PC-3 (cell line): Measurements from ENCODE around the gene REEP2. TPM values are rescaled to one million over a fixed set of nuclear protein-coding genes. Genes with fewer than 3 reads are reported as not detected.

ENCODE experiments used
- ATAC-seq: fragments of 200-7000 bp; cut with Tn5 transposase; 2 replicates; pipeline ENCODE4 v1.9.1; 2020; ENCODE audit warnings: mild to moderate bottlenecking, moderate library complexity
- BruUV-seq: library from RNA; stranded (reverse); fragments of 400-500 nt; replicated peaks from 2 replicates; lab custom pipeline; 2021; lab: Mats Ljungman, UMichigan
- CTCF ChIA-PET: fragments of 300-600 bp; sonication (Branson Sonifier 250); formaldehyde crosslinking; loops from one replicate; lab custom pipeline; 2022; ENCODE audit warnings: antibody characterized with exemption; lab: Charles Lee
- POLR2A ChIA-PET: fragments of 300-600 bp; sonication (Branson Sonifier 250); formaldehyde crosslinking; loops from one replicate; lab custom pipeline; 2022; ENCODE audit warnings: antibody characterized with exemption; ENCODE audit not compliant: unreplicated experiment; lab: Charles Lee
- DNase-seq: peaks from one replicate; pipeline ENCODE4 v3.0.0-alpha.2; 2015
- H2AFZ ChIP-seq: fragments of 300-600 bp; sonication (generic); 2 replicates; pipeline ENCODE4 v1.6.0; 2016; ENCODE audit warnings: antibody characterized with exemption, low read length
- H3F3A ChIP-seq: fragments of 300-600 bp; sonication (generic); one replicate; pipeline ENCODE4 v1.6.0; 2017; ENCODE audit warnings: antibody characterized with exemption, low read length, control low read depth, mild to moderate bottlenecking; ENCODE audit not compliant: unreplicated experiment
- H3K27ac ChIP-seq: fragments of 300-600 bp; sonication (generic); 2 replicates; pipeline ENCODE4 v1.5.1; 2016; ENCODE audit warnings: mild to moderate bottlenecking, low read length
- H3K27me3 ChIP-seq: fragments of 300-600 bp; sonication (generic); 2 replicates; pipeline ENCODE4 v1.6.1; 2016; ENCODE audit warnings: low read length, mixed read lengths
- H3K36me3 ChIP-seq: fragments of 300-600 bp; sonication (generic); 2 replicates; pipeline ENCODE4 v1.6.1; 2016; ENCODE audit warnings: low read depth, mixed run types, low read length, mixed read lengths
- H3K4me1 ChIP-seq: fragments of 300-600 bp; sonication (generic); 2 replicates; pipeline ENCODE4 v1.5.1; 2016; ENCODE audit warnings: low read length; ENCODE audit not compliant: insufficient read depth
- H3K4me2 ChIP-seq: fragments of 300-600 bp; sonication (generic); 2 replicates; pipeline ENCODE4 v1.6.0; 2016; ENCODE audit warnings: low read length
- H3K4me3 ChIP-seq: fragments of 300-600 bp; sonication (generic); 2 replicates; pipeline ENCODE4 v1.5.1; 2016; ENCODE audit warnings: mild to moderate bottlenecking, low read length, mixed read lengths
- H3K79me2 ChIP-seq: fragments of 300-600 bp; sonication (generic); 2 replicates; pipeline ENCODE4 v1.6.1; 2017; ENCODE audit warnings: low read length, mixed read lengths
- H3K9ac ChIP-seq: fragments of 300-600 bp; sonication (generic); 2 replicates; pipeline ENCODE4 v1.6.0; 2016; ENCODE audit warnings: mild to moderate bottlenecking, low read length
- H3K9me2 ChIP-seq: fragments of 300-600 bp; sonication (generic); replicated peaks from 2 replicates; pipeline ENCODE4 v1.6.1; 2016; ENCODE audit warnings: mixed run types, low read length, mixed read lengths
- H3K9me3 ChIP-seq: fragments of 300-600 bp; sonication (generic); 2 replicates; pipeline ENCODE4 v1.6.1; 2016; ENCODE audit warnings: low read length, mixed read lengths
- H4K20me1 ChIP-seq: fragments of 300-600 bp; sonication (generic); 2 replicates; pipeline ENCODE4 v1.6.1; 2016; ENCODE audit warnings: low read length, mixed read lengths
- EZH2 ChIP-seq: fragments of 300-600 bp; sonication (generic); IDR thresholded peaks from one replicate; pipeline ENCODE4 v1.6.1; 2017; ENCODE audit warnings: antibody characterized with exemption, mild to moderate bottlenecking, low read length; ENCODE audit not compliant: unreplicated experiment
- EZH2phosphoT487 ChIP-seq: fragments of 300-600 bp; sonication (generic); IDR thresholded peaks from 2 replicates; pipeline ENCODE4 v1.6.1; 2018; ENCODE audit warnings: mild to moderate bottlenecking, antibody characterized with exemption, low read length, borderline replicate concordance
- intact Hi-C: fragments of 100-400 bp; cut with micrococcal nuclease; formaldehyde crosslinking; loops from 2 replicates; pipeline ENCODE4 v1.9.0; 2023
- total RNA-seq: library from RNA; depleted of rRNA; stranded (reverse); fragments of >200 nt; gene quantifications from 2 replicates; pipeline ENCODE4 v1.2.3, GENCODE V29; 2014
- TF ChIP-seq, protein P1 (sequence below): fragments of 300-600 bp; sonication (generic); conservative IDR thresholded peaks from 2 replicates; pipeline ENCODE4 v1.5.1; 2017; ENCODE audit warnings: antibody characterized with exemption, low read depth, mild to moderate bottlenecking, low read length

The REEP2 gene
- total RNA-seq, 1 experiment from 2014 or later: 2.5 TPM

GRCh38 chr5:138465261-138466124 is 26.6 kb downstream of the REEP2 start, which contains the start of gene EGR1:
EGR1 (plus strand) TSS chr5:138465479; CDS start chr5:138465762, 283 bp downstream.
- POLR2A ChIA-PET: interaction anchor here (0.8 kb wide), 1 partner anchor 25 kb away, joined by 5 read pairs; no protein-coding TSS in a partner anchor
- no peaks in the 10 kb centered on the region for H3F3A ChIP-seq
- H2AFZ ChIP-seq: peak within 1 kb of the TSS; percentile 90
- no peaks in the 10 kb centered on the region for H3K79me2 ChIP-seq
- H3K9me2 ChIP-seq: no peaks in the 10 kb centered on the region
- BruUV-seq: no TSS peak
- CTCF ChIA-PET: interaction anchor here (1.1 to 1.2 kb wide), 2 partner anchors 38 to 39 kb away, joined by 4 to 6 read pairs; no protein-coding TSS in a partner anchor
- H3K4me1 ChIP-seq: peaks cover 5% of the 10 kb centered on the region
- peaks cover 16% of the 10 kb centered on the region for H3K27me3 ChIP-seq
- H3K9me3 ChIP-seq: no peaks in the 10 kb centered on the region
- TF ChIP-seq EZH2 (no peak), EZH2phosphoT487 (no peak)
- TF ChIP-seq, protein P1, sequence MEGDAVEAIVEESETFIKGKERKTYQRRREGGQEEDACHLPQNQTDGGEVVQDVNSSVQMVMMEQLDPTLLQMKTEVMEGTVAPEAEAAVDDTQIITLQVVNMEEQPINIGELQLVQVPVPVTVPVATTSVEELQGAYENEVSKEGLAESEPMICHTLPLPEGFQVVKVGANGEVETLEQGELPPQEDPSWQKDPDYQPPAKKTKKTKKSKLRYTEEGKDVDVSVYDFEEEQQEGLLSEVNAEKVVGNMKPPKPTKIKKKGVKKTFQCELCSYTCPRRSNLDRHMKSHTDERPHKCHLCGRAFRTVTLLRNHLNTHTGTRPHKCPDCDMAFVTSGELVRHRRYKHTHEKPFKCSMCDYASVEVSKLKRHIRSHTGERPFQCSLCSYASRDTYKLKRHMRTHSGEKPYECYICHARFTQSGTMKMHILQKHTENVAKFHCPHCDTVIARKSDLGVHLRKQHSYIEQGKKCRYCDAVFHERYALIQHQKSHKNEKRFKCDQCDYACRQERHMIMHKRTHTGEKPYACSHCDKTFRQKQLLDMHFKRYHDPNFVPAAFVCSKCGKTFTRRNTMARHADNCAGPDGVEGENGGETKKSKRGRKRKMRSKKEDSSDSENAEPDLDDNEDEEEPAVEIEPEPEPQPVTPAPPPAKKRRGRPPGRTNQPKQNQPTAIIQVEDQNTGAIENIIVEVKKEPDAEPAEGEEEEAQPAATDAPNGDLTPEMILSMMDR: no peak
- peak within 1 kb of the TSS; percentile 81 for H3K9ac ChIP-seq
- no peaks in the 10 kb centered on the region for H4K20me1 ChIP-seq
- H3K36me3 ChIP-seq: no peaks in the 10 kb centered on the region
- H3K4me2 ChIP-seq: peak within 1 kb of the TSS; percentile 98
- peak; percentile 62 for ATAC-seq
- peak within 1 kb of the TSS; percentile 68 for H3K27ac ChIP-seq
- DNase-seq: peak; percentile 70
- intact Hi-C loops: loop anchor here (1.0 kb wide), 1 partner anchor 27 kb away; no protein-coding TSS in a partner anchor
- H3K4me3 ChIP-seq: peak within 1 kb of the TSS; percentile 71

DNA sequence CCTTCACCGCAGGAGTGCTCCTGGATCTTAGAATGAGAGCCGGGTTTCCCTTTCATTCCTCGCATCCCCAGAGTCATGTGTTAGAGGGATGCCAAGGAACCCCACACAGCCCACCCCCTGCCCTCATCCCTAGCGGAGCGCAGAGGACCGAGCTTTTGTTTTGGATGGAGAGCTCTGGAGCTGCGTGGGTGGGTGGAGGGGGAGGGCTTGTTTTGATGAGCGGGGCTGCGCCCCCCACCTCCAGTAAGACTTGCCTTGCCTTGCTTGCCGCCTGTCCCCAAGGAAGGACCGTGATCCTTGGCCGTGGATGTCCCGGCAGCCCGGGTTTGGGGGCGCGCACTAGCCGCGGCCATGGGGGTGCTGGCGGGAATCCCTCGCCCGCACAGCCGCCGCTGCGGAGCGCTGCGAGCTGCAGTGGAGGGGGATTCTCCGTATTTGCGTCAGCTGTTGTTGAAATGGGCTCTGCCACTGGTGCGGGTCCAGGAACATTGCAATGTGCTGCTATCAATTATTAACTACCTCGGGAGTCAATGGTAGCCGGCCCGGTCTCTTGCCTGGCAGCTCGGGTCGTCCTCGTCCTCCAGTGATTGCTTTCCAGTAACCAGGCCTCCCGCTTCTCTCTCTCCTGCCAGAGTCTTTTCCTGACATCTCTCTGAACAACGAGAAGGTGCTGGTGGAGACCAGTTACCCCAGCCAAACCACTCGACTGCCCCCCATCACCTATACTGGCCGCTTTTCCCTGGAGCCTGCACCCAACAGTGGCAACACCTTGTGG is 27.5 kb downstream of the REEP2 start:
- Histone ChIP-seq H3K4me3 (peak overlapping the region; percentile 71), H2AFZ (peak overlapping the region; percentile 64), H3K27me3 (peaks cover 16% of the 10 kb centered on the region), H3K9ac (no peak overlapping the region), H3K79me2 (no peaks in the 10 kb centered on the region), H3K9me2 (no peaks in the 10 kb centered on the region), H3F3A (no peaks in the 10 kb centered on the region), H4K20me1 (no peaks in the 10 kb centered on the region), H3K9me3 (no peaks in the 10 kb centered on the region), H3K36me3 (no peaks in the 10 kb centered on the region), H3K4me1 (peaks cover 5% of the 10 kb centered on the region), H3K4me2 (peak overlapping the region; percentile 98), H3K27ac (no peak overlapping the region)
- no peak for DNase-seq
- ATAC-seq: no peak
- TSS peak; percentile 32 for BruUV-seq
- intact Hi-C loops: no loop called here
- POLR2A ChIA-PET: no interaction called here
- CTCF ChIA-PET: no interaction called here
- TF ChIP-seq EZH2 (peak; percentile 46), EZH2phosphoT487 (no peak)
